ENCODE data around the gene ARHGEF6.

Gene ARHGEF6

DNA sequence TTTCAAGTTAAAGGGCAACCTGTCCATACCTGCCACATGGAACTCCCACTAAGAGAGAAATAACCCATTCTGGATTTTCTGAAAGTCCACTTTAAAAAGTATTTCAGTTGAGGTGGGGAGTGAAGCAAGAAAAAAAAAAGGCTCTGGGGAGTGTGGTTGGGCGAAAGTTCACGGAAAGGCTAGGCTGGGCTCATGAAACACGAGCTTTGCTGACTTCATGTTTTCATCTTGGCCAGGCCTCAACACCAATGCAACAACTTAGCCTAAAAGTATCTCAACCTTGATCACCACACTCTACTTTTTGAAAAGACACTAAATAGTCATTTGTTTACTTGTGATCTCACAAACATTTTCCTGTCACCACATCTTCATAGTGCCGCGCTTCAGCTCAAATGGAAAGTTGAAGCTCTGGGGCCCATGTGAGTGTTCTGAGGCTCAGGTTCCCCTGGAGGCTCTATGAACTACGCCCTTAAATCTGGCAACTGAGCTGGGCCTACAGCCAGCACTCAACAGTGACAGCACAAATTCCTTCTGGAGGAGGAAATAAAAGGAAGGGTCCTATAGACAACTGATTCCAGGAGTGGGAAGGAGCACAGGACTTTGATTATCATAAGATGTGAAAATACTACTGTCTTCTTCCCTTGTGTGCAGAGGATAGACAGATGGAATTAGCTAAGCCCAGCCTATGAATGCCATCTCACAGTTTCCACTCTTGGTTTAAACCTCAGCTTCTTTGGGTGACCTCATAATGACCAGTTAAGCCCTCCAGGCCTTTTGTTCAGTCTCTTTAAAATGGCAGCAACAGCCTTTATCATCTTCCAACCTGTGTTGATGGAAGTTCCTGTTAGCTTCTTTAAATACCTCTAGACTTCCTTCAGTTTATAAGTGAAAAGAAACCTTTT is 127.7 kb downstream of the ARHGEF6 start:
- DNase-seq (ENCODE audit: extremely low read depth in 1 of 2, low read depth in 1 of 2) = no peak

DNA sequence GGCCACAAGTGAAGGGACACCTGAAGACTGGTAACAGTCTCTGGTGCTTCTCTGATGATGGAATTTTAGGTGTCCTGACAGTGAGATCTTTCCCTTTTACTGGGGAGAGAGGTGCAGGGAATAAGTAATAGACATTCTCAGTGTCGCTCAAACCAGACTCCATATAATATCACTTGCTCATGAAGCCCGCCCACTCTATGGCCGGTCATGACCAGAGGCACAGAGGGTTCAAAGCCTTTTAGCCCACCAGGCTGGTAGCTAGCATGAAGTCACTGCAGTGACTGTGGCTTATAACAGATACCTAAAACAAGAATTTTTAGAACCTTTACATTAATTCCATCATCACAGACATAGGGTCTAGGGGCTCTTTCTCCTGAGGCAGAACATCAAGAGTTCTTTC is 129.9 kb downstream of the ARHGEF6 start:
- no peak for DNase-seq (ENCODE audit: extremely low read depth in 1 of 2, low read depth in 1 of 2)

DNA sequence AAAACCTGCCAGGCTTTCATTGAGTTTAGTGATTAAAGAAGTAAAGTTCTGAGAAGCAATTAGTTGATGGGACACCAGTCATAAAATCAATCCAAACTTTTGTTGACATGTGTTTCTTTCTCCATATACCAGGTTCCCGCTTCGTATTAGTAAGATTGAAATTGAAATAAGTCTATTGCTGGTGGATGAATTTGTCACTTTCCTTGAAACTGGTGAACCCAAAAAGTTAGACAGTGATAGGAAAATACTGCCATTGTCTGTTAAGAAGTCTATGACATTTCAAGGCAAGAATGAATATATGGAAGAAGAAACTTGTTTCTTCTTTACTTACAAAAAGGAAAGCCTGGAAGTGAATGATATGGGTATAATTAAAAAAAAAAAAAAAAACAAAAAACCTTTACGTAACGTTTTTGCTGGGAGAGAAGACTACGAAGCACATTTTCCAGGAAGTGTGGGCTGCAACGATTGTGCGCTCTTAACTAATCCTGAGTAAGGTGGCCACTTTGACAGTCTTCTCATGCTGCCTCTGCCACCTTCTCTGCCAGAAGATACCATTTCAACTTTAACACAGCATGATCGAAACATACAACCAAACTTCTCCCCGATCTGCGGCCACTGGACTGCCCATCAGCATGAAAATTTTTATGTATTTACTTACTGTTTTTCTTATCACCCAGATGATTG is 132.9 kb downstream of the ARHGEF6 start, which contains the start of gene CD40LG:
Gene CD40LG (plus strand): TSS at position 482 of the 684 bp plus-strand sequence. CDS start 91 bp downstream, at position 573.
- DNase-seq (ENCODE audit: extremely low read depth in 1 of 2, low read depth in 1 of 2) = no peak

DNA sequence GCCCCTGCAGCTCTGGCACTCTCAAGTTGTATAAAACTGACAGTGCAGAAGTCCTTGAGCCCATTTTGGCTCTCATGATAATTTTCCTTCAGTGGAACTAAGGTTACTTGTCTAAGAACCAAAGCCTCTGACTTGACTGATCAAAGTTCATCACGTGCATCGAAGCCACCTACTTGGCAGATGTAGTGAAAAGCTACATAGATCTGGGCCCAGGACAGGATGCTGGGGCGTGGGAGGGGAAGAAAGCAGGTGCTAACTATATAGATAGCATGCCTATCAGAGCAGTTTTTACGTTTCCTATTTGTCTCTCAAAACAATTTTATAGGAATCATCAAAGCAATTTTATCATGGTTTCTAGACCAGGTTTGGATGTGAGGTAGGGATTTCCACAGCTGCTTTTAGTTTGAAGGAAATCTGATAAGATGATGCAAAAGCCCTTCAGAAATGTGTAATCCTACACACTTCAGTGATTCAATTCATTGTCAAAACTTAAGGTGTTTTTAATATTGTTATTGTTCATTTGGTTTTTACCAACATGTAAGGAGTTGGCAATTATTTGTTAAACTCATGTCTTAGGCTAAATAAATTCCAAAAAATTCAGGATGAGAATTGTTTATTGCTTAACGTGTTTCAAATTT is 134.0 kb downstream of the ARHGEF6 start:
- DNase-seq (ENCODE audit: extremely low read depth in 1 of 2, low read depth in 1 of 2) = no peak

DNA sequence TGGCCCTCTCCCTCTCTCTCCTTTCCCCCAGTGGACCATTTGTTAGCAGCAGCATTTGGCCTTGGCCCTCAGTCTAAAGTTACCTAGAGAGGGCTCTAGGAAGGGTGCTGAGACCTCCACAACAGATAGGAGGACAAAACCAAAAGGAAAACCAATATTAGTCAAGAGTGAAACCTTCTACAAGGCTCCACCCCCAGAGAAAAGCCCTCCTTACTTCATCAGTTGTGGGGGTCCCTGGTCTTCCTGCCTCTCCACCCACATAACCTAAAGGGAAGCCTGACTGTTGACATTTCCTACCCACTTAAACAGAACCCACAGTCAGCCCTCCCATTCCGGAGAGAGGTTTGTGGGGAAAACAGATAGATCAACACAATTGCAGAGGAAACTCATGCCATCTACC is 137.5 kb downstream of the ARHGEF6 start:
- DNase-seq (ENCODE audit: extremely low read depth in 1 of 2, low read depth in 1 of 2) = no peak

DNA sequence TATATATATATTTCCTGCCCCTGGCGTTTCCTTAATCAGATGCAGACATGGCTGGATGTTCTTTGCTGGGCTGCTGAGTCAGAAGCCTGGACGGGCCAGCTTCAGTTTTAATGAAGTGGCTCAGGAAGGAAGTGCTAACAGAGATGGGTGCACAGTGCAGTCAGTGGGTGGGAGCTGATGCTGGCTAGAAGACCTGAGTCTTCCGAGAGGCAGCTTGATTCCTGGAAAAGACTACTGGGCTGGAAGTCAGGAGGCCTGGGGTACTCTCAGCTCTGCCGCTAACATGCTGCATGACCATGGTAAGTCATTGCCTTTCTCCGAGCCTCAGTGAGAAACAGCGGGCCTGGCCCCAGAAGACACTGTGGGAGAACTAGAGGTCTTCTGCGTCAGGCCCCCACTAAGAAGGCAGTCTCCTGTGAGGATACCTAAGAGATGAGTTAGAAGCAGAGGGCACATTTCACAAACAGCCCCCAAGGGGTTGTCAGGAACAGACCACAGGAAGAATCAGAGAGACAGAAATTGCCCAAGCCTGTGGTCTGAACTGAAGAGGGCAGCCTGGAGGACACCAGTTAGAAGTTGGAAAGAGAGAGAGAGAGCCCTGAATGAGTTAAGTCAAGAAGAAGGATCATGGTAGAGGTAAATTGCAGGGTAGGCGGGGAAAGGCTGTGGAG is 141.1 kb downstream of the ARHGEF6 start:
- DNase-seq (ENCODE audit: extremely low read depth in 1 of 2, low read depth in 1 of 2) = no peak

DNA sequence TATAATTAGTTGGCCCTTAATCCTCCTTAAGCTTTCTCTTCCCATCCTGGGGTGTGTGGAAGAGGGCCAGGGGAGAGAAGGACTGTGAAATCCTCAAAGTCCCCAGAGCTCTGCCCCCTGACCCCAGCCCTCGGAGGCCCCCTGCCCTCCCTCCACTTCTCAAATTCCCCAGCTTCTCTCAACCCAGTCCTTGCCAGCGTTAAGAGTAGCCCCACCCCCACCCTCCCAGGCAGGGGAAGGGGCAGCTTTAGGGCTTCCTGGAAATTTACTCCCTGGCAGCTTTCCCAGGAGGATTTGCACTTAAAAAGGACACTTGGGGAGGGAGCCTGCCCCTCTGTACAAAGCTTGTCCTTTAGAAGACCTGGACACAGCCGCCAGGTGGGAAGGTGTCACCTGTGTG is 144.6 kb downstream of the ARHGEF6 start:
- no peak for DNase-seq (ENCODE audit: extremely low read depth in 1 of 2, low read depth in 1 of 2)

DNA sequence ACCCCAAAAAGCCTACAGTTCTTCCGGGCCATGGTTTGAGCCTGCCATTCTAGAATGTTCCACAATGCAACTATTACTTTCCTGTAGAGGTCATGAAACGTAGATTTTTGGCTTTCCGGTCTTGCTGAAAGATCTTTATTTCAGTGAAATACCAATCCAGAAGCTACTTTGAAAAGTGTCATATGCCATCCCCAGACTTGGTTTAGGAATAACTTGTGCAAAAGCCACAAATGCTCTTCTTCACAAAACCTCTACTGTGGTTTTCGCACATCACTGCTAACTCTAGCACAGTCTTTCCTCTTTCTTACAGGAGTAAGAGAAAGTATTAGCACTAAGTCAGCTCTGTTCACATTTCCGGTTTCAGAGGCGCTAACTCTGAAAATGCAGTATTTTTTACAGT is 145.5 kb downstream of the ARHGEF6 start:
- DNase-seq (ENCODE audit: extremely low read depth in 1 of 2, low read depth in 1 of 2) = no peak

DNA sequence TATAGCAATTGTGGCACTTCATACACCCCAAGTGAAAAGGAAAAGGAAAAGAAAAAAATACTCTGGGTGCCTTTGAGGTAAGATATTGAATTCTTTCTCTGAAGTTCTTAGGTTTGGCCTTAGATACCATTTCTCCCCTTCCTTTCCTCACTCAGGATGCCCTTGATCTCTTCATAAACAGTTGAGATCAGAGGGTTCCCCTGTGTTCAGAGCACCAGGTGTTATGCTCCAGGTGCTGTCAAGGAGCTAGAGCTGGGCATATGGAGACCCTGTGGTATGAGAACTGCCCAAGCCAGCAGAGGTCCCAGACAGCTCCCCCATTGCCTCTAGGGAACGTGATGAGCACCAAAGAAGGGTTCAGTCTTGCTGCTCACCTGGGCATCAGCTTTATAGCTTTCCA is 149.9 kb downstream of the ARHGEF6 start:
- DNase-seq (ENCODE audit: extremely low read depth in 1 of 2, low read depth in 1 of 2) = no peak

DNA sequence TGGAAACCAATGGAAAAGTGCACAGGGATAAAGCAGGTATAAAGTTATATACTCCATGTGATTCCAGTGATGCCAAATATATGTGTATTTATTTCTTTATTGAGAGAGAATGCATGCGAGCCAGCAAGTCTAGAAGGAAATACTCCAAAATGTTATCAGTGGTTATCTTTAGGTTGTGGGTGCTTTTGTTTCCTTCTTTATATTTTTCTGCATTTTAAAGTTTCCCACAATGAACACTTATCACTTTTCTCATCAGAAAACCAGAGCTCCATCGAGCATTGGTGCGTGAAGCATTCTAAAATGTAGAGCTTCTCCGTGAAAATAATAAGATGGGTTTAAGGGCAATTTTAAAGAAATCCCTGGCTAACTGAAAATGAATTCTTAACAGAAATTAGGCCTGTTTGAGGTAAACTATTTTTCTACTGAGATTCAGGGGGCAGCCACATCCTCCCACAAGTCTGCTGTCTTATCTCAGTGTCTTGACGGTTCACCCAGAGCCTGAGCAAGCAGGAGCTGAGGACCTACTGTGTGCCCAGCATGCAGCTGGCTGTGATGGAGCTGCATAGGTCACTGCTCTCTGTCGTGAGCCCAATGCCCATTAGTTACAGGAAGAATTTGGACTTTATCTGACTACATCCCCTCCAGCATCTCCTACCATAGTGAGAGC is 151.5 kb downstream of the ARHGEF6 start:
- no peak for DNase-seq (ENCODE audit: extremely low read depth in 1 of 2, low read depth in 1 of 2)

DNA sequence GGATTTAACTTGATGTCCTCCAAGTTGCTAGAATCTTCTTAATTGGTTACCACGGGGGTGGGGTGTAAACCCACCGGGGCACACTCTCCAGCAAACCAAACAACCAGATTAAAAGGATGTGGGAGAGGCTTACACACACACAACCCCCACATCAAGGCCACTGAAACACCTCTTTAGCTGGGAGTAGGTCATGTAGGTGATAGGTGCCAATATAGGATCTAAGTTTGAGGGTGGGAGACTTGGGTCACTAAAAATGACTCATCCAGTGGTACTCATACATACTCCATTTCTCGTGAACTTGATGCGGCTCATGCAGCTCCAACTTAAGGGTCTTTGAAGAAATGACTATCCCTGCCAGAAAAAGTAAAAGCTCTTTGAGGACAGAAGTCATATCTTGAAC is 153.3 kb downstream of the ARHGEF6 start:
- no peak for DNase-seq (ENCODE audit: extremely low read depth in 1 of 2, low read depth in 1 of 2)

DNA sequence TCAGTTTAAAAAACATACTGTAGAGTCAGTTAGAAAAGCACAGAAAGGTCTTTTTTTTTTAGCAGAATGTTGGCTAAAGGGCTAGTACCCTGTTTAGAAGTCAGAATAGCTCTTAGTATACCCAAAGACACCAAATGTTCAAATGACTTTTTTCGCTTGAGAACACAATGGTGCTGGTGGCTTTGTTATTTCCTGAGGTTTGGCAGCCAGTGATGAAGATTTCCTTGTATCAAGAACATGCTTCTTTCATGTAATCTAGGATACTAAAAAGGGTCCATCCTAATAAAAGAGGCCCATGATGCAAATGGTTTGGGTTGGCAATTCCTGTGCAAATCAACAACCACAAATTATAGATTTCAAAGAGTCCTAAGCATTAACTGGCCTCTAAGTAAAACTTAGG is 153.8 kb downstream of the ARHGEF6 start:
- DNase-seq (ENCODE audit: extremely low read depth in 1 of 2, low read depth in 1 of 2) = no peak

DNA sequence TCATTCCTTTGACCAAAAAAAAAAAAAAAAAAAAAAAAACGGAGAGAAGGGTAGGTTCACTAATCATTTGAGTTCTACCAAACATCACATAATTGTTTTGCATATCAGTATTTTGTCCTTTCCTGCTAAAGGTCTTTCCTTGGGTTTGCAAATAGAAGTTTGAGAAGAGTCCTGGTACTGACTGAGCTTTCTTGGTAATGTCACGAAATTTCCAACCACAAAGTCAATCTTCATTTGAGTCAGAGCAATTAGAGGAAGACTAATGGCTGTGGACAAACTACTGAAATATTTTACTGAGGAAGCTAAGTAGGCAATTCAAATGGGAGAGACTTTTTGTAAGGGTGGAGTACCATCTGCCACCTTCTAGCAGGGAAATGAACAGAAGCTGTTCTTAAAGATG is 154.5 kb downstream of the ARHGEF6 start:
- DNase-seq (ENCODE audit: extremely low read depth in 1 of 2, low read depth in 1 of 2) = no peak

DNA sequence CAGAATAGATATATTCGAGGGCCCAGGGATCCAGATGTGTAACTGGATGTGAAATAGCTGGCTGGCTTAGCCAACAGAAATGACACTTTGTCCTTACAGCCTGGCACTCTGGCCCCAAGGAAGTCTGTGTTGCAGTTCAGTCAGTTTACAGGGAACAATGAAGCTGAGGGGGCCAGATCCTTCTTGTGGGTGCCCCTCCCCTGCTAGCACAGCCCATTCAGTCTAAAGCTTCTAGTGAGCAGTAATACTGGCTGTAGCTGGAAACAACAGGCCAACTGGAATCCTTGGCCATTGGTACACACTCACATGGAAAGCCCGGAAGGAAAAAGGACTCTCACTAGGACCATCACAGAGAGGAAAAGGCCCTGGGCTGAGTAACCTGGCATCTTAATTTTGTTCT is 155.5 kb downstream of the ARHGEF6 start:
- no peak for DNase-seq (ENCODE audit: extremely low read depth in 1 of 2, low read depth in 1 of 2)

DNA sequence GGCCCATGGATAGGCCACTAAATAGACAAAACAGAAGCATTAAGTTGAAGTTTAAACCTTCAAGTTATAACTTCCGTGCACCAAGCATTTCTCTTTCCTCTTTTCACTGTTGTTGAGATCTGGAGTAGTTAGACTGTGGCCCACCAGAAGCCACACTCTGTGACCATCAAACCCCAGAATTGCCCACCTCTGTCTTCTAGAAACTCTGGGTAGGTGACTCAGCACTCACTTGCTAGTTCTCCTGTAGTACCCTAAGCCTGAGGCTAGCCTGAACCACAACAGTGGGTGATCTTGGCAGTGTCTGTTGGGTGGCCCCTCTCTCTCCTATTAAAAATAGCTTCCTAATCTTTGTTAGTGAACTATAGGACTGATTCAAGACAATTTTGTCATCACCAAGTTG is 157.3 kb downstream of the ARHGEF6 start:
- no peak for DNase-seq (ENCODE audit: extremely low read depth in 1 of 2, low read depth in 1 of 2)

DNA sequence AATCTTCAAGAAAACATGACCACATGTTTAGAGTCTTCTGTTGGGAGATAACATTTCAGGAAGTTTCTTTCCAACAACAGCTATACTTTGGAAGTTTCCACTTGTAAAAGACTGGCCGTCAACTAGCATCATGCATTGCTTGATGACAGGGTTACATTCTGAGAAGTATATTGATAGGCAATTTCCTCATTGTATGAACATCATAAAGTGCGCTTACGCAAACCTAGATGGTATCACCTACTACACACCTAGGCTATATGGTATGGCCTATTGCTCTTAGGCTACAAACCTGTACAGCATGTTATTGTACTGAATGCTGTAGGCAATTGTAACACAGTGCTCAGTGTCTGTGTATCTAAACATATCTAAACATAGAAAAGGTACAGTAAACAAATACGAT is 158.2 kb downstream of the ARHGEF6 start:
- no peak for DNase-seq (ENCODE audit: extremely low read depth in 1 of 2, low read depth in 1 of 2)

DNA sequence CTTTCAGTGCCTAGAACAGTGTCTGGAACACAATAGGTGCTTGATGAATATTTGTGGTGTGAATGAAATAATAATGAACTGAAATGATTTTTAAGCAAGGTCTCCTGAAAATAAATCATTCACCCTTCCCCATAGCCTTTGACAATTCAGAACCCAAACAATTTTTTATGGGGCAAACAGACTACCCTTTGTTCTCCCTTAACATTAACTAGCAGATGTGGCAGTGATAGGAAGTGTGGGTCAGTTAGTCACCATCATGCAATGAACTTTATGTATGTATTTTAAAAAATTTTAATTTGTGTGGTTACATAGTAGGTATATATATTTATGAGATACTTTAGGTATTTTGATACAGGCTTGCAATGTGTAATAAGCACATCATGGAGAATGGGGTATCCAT is 160.0 kb downstream of the ARHGEF6 start:
- DNase-seq (ENCODE audit: extremely low read depth in 1 of 2, low read depth in 1 of 2) = no peak

DNA sequence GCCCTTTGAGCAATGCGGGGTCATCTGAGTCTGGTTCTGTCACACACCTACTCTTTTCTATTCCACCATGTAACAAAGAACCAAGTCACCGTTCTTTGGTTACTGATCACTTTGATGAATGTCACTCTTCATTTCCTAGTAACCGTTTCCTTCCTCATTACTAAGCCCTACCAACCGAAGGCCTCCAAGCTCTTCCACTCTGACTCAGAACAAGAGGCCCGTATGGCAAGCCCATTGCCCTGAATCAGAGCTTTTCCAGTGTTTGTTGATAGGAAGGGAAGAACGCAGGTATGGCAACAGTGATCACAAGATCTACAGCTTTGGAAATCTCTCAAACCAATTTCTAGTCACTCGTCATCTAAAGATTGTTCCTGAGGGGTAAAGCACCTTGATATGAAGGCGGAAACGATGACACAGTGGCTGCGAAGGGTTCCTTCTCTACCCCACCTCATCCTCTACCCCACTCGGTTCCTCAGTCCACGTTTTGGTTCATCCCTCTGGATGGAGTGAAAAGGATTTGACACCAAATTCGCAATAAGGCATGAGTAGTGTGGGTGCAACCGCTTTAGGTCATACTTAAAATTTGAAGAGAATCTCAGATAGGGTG is 160.7 kb downstream of the ARHGEF6 start:
- DNase-seq (ENCODE audit: extremely low read depth in 1 of 2, low read depth in 1 of 2) = no peak

DNA sequence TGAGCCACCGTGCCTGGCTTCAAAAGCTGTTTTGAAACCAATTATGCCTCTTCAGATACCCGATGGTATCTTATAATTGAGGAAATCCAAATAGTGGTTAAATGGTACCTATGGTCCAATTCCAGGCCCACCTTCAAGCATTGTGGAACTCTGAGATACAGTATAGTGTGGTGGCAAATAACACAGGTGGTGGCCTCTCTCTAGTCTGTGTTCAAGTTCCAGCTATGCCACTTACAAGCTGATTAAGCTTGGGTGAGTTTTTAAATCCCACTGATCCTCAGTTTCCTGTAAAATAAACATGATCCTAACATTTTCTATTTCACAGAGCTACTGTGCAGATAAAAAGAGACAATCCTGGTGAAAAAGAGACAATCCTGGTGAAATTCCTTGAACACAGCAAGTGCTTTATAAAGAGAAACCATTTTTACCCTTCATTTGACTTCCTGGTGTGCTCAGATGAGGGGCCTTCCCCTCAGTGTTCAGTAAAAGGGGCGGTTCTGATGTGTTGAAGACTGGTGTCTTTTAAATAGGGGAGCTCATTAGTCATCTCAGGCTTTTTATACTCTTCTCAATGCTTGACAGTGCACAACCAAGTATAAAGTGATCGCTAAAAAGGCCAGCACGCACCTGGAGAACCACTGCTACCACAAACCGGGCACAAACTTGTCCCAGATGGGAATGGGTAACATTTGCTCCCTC is 163.6 kb downstream of the ARHGEF6 start:
- DNase-seq (ENCODE audit: extremely low read depth in 1 of 2, low read depth in 1 of 2) = no peak

Measured in stimulated activated CD8-positive, alpha-beta memory T cell treated with anti-CD3 and anti-CD28 coated beads, Interleukin-7, amount 100 ng/mL, for 48 hours (primary cell).